Measurements from ENCODE around the gene CD86.

CD86 gene

DNA sequence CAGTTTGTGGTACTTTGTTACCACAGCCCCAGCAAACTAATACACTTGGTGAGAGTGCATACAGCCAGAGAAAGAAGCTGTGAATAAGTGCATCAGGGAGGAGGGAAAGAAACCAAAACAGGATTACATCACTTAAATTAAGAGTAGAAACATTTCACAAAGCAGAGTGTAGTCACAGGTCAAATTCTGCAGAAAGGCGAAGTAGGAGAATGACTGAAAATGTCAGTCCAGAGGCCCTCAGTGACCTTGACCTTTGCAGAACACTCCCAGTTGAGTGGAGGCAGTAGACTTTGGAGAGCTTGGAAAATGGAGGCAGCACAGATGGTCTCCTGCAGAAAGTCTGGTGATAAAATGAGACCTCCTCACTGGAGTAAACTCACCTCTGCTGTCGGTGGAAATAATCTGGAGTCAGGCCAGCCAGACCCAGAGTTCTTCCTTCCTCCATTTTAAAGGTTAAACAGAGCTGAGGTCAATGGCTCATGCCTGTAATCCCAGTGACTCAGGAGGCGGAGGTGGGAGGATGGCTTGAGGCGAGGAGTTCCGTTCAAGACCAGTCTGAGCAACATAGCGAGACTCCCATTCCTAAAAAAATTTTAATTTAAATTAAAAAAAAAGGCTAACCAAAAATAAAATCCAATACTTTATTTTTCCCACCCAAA lies 5.0 kb downstream of the CD86 start:
- DNase-seq, result no peak

DNA sequence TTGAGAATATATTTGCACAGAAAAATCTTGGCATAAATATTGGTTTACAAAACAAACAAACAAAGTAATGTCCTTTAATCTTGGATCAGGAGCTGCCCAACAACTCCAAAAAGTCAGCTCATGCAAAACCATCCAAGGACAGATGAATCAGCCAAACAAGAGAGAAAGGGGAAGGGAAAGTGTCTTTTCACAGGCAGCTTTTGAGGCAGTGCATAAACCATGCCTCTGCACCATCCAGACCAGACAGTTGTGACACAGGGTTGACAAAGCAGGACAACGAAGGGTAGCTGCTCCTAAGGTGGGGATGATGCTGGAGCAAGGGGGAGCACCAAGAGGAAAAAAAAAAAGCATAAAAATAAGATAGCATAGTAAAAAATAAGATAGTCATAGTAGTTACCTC lies 8.7 kb downstream of the CD86 start:
- DNase-seq, result no peak

DNA sequence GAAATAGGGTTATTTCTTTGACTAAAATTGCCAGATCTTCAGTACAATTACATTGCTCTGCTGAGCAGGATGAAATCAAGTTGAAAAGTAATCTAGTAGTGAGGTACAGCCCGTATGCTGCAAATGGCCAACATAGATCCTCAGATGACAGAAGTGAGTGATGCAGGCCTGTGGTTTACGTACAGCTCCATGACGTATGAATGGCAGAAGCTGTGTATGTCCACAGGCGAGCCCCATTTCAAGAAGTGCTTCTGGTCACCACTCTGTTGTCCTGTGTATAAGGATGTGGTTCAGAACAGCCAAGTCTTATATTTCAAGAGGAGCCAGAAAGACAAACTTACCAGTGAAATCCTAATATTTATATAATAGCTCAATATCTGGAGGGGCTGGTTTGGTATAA lies 9.2 kb downstream of the CD86 start:
- no peak for DNase-seq

DNA sequence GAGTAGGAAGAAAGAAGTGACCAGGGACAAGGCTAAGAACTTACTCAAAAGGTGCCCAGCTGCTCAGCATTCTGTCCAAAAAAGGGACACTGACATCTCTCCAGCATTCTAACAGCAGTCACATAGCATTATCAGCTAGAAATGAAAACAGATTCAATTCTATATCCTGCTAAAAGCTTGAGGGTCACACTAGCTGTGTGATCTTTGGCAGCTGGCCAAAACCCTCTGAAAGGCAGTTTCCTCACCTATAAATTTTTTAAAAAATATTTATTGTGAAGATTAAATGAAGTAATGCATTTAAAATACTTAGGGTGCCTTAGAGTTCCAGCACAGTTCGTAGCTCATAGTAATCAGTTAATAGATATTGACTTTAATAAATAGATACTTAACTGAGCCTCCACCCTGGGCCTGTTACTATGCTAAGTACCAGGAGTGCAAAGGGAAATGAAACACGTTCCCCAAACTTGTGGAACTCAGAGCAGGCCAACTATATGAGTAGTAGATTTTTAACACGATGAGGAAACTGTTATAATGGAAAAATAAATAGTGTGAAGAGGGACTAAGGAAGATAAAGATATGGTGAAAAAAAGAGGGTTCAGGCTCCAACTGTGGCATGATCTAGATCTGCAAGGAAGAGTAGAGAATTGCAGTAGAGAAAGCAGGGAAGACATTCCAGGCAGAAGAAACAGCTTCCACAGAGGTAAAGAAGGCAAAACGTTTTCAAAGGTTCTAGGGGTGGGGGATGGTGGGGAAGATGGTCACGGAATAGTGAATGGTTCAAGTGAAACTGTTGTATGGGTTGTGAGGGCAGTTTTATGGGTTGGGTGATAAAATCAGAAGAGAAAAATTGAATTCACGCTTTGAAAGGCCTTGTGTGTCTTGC lies 11.4 kb downstream of the CD86 start:
- DNase-seq, result no peak

DNA sequence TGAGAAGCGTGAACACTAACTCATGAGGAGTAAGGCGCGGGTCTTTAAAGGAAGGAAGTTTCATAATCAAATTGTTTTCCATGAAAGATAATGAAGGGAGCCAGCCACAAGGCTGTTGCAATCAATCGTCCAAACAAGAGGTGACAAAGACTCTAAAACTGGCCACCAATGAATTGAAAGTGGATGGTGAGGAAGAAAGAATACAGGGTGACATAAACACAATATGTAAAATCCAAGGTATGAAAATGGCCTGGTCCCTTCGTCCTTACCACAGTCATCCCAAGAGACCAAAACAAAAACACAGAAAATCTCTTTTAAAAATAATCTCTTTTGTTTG lies 12.0 kb downstream of the CD86 start:
- no peak for DNase-seq

DNA sequence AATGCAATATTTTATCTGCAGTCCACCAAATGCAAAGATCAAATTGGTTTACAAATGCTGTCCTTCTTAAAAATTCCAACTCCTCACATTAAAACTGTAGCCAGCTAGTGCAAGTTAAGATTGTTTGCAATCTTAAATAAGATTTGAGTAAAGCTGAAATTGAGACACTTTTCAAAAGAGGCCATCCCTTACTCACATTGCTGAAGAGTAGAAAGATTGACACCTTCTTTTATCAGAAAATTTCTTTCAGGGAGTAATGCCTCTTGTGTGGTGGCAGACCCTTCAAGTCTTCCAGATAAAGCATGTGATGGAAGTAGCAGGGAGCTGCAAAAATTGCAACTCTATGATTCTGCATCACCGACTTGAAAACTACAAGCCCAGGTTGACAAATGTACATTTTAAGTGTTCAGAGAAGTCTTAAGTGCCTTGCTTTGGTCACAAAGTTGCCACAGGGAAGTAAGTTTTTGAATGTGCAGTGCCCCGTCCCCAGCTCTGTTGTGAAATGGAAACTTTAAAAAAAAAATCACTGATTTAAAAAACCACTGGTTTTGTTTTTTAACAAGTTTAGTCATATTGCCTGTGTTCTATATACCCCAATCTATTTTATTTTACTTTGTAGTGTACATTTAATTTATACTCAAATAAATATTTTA lies 12.6 kb downstream of the CD86 start:
- no peak for DNase-seq

DNA sequence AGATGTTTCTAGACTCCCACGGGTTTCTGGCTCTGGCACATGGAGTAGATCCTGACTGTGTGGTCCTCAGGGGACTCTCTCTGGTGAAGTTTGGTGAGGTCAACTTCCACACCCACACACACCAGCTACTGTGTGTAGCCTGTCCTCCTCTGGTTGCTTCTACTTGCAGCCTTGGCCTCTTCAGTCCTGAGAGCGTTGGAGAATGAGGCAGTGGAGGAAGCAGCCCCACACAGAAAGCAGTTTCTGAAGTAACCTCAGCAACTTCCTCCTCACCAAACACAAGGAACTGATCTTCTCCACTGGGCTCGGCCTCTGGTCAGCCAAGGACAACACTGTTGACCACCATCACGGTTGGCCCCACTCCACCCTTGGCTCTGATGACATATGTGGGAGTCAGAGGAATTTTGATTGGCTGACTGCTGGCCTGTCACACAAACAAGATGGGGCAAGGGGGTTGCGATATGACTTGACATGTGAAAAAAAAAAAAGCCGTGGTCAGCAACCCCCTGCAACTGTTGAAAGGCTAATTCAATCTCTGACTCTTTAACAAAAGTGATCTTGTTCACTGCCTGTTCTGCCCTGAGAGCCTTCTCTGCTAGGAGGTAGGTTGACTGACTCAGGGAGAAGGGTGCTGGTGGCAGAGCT lies 19.6 kb downstream of the CD86 start:
- no peak for DNase-seq

DNA sequence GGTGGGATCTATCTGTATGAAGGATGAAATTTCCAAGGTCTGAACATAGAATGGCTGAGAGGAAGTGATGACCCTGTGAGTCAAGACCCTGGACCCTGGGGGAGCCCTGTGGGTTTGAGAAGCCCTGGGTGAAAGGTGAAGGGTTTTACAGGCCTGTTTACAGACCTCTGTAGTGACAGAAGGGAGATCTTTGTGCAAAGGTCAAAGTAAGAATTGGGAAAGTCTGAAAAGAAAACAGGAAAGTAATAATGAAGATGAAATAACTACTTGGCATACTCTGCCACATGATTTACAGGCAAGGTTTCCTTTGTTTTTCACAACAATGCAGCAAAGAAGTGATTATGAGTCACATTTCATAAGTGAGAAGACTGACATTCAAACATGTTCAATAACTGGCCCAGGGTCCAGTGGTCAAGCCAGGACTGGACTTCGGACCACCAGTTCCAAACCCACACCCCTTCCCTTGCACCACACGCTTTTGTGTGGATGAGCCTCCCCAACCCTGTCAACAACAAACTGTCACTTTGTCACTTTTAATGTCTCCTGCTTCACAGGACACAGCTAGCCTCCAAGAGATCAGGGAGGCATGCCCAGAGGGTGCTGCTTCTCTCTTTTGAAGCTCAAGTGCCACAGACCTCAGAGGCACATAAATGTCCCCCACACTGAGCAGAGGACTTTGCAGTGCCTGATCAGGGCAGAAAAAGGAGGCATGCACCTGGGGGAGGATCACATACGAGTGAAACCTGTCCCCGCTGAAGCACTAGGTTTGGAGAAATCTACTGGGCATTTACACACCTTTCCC lies 21.5 kb downstream of the CD86 start:
- no peak for DNase-seq

DNA sequence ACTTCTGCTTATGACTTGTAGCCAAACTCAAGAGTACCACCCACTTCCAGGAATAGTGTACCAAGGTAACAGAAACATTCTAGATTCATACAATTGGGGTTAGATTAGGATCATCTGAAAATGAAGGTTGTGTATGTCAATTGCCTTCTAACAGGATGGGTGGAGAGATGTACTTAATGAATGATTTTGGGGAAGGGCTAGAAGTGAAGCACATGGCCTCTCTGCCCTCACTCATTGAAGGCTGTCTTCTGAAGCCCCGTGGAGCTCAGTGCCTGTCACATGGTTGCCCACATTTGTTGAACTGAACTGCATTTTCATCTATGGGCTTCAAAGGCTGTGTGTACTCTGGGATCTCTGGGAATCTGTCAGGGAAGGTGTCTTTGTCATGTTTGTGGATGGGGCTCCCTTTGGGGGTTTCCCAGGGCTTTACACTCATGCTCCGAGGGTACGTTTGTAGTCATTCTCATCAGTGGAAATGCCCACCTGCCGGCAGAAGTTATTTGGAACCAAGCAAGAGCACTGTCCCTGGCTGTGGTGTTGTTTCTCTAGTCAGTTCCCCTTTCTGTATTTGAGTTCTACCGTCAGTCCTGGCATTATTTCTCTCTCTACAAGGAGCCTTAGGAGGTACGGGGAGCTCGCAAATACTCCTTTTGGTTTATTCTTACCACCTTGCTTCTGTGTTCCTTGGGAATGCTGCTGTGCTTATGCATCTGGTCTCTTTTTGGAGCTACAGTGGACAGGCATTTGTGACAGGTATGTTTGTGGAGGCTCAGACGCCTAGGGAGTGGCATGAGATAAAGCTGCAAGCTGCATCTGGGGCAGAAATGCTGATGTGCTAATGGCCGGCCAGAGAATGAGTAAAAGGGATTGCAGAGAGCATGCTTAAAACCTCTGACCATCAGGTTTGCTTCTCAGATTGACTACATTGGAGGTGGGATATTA lies 22.4 kb downstream of the CD86 start:
- no peak for DNase-seq

DNA sequence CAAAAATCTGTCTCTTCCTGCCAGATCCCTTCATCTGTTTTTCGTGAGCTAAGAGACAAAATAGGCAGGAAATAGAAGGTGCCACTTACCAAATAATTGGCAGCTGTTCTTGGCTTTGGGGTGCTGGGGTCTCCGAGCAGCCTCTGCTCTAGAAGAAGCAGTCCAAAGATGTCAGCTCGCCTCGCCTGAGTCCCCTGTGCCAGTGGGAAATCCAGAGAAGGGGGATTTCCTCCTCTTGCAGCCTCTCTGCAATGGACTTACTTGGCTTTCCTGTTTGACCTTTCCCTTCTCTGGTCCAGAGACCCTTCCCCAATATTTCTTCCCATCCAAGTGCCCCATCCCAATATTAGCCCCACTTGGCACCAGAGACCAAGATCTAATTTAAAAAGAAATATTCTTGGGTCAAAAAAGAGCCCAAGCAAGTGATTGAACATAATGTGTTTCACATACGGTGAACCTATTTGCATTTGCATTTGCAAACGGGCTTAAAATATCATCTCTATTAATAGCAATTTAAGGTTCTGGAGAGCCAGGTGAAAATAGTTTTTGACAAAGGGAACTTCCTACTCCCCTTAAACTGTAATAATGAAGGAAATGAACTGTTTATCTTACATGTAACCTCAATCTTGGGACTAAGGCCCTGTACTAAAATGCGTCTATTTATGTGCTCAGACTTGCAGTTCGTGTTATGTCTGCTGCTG lies 23.2 kb downstream of the CD86 start:
- no peak for DNase-seq

DNA sequence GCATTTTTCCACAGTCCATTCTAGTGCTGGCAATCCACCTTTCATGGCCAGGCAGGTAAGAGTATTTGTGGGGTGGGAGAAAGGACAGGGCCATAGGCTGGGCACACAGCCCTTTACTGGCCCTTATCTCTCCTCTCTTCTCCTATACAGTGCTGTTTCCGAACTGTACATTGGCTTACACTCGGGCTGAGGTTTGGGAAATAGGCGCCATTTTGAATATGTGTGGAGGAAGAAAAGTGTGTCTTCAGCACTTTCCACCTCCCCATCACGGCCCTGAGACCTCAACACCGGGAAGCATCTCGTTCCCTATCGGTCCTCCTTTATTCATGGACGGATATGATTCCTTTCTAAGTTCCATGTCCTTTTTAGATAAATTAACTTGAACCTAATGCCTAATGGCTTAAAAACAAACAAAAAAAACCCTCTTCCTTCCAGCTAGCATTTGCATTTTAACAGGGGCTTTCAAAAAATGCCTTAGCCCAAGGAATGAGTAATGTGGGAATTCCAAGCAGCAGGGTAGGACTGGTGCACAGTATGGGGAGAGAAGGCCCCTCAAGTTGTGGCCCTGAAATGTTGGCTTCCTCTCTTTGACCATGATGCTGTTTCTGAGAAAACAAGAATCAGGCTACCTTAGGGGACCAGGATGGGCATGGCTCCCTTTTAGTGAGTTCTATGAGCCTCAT lies 24.5 kb downstream of the CD86 start:
- DNase-seq, result no peak

DNA sequence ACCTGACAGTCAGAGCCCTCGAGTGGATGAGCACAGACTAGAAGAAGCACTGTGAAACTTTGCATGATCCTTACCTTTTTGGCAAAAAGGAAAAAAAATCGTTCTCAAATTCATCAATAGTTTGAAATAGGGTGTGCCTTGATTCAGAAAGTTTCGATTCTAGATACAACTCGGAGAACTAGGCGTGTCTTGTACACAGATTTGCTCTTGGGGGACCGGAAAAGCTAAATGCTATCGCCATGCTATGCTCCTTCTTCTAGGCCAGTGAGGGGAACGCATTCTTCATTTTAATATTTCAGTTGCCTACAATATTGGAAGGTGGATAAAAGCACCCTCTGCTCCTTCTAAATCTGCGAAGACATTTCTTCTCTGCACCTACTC lies 25.0 kb downstream of the CD86 start:
- DNase-seq, result no peak

DNA sequence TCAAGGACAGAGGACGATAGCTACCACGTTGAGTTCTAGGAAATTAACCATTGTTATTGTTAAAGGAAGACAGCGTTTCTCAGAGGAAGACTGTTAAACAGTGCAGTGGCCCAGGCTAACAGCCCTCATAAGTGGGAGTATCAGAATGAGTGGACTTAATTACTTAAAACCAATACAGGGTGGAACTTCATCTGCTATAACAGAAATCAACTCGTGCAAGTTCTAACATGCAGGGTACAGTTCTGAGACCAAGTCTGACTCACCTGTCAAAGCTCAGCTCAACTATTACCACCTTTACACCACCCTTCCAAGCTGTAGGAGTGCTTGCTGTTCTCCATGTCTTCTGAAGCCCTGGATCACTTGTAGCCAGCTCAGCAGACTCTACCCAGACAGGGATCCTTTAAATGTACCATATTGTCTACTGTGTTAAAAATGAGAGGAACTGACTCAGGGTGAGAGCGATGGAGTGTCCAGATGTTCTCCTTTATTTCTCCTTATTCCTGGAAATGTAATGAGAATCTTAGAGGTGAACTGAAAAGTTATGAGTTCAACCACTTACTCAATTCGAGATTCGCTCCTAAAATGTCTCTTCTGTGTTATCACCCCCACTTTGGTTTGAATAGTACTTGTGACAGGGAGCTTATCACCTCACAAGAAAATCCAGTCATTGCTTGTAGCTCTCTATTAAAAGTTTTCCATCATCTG lies 26.5 kb downstream of the CD86 start:
- no peak for DNase-seq

DNA sequence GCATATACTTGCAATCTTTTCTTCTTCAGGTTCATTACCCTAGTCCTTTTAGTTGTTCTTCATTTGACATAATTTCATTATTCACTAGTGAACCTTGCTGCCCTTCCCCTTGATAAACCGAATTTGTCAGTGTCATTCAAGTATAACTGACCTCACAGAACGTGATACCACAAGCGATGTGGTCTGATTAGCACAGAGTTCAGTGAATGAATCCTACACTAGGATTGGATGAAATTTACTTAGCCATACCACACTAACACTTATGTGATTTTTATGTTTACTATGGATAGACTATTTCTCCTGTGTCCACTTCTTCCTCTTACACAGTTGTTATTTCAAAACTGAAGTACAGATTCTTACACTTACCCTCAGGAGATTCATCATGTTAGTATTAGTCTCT lies 27.2 kb downstream of the CD86 start:
- no peak for DNase-seq

DNA sequence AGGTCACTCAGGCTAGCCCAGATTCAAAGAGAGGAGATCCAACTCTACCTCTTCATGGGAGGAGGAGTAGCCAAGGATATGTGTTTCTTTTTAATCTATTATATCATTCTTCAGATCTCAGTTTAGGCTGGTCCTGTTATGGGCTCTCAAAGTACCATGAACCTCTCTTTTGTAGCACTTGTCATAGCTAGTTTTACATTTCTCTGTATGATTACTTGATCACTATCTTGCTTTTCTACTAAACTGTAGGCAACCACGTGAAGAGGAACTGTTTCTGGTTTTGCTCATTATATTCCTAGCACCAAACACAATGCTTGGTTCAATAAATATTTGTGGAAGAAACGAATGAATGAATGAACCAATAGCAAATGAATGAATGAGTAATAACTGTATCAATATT lies 29.6 kb downstream of the CD86 start:
- DNase-seq, result no peak

DNA sequence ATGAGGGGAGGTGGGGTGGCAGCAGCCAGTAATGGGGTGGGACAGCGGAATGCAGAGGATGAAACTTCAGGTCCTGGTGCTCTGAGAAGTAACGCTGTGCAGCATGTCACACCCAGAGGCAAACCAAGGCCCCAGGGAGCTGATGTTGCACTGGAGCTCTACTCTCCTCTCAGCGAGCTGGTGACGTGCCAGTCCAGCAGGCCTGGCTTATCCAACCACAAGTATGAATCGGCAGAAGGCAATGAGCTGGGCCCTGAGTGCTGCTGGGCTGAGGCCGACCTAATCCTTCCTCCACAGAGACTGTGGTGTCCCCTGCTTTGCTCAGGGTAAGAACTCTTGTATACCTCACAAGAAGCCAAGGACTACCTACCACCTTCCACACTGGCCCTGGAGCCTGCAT lies 30.5 kb downstream of the CD86 start:
- DNase-seq, result no peak

DNA sequence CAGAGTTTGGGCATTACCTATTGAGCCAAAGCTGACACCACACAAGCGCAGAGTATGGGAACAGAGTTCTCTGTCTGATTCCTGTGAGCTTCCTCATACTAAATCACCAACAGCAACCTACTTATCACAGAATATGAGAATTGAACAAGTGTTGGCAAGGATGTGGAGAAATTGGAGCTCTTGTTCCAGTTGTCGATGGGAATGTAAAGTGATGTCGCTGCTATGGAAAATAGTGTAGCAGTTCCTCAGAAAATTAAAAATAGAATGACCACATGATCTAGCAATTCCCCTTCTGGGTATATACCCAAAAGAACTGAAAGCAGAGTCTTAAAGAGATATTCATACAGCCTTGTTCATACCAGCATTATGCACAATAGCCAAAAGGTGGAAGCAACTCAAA lies 33.4 kb downstream of the CD86 start:
- no peak for DNase-seq

DNA sequence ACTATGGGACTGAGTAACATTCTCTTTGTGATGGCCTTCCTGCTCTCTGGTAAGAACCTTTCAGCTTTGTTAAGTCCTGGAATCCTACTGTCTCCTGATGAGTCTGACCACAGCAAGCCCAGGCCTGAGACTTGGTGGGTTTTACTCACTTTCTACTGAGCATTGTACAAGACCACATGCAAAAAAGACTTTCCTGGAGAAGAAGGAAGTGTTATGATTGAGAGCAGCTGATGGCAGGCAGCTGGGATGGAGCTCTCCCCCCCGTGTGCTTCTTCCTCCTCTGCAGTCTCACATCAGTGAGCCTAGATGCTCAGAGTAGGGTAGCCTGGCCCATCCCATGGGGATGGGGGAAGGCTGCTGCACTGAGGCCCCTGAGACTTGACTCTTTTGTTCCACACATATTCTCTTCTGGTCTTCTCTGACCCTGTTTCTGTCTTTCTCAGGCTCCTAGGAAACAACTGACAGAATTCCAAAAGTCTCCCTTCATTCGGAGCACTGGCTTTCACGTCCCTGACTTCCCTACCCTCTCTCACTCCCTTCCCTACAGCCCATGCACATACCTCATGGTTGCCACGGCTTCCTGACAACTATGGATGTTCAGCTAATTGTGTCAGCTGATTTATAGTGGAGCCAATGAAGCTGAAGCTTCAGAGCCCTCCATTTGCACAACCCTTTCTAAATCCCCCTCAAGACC lies 36.6 kb downstream of the CD86 start:
- no peak for DNase-seq
